H9 (cell line): Measurements from ENCODE around the gene PLD4. TPM values are rescaled to one million over a fixed set of nuclear protein-coding genes. Genes with fewer than 3 reads are reported as not detected.

Experiments
- DNase-seq: peaks from one replicate; pipeline ENCODE4 v3.0.0-alpha.2; 2017
- H2AFZ ChIP-seq: one replicate; pipeline ENCODE4 v1.6.1; 2013; ENCODE audit warnings: mild to moderate bottlenecking, low read length, control low read depth, moderate library complexity
- H2AK5ac ChIP-seq: 2 replicates; pipeline ENCODE4 v1.6.1; 2013; ENCODE audit warnings: low read length, control low read depth, mixed read lengths; ENCODE audit not compliant: insufficient read length
- H2BK120ac ChIP-seq: one replicate; pipeline ENCODE4 v1.6.1; 2013; ENCODE audit warnings: low read depth, mild to moderate bottlenecking, low read length, control low read depth, inconsistent platforms; ENCODE audit not compliant: poor library complexity, severe bottlenecking
- H2BK12ac ChIP-seq: 2 replicates; pipeline ENCODE4 v1.6.1; 2013; ENCODE audit warnings: low read length, control low read depth, mixed read lengths, low read depth; ENCODE audit not compliant: insufficient read length
- H2BK15ac ChIP-seq: 2 replicates; pipeline ENCODE4 v1.6.1; 2013; ENCODE audit warnings: low read depth, low read length, control low read depth
- H2BK20ac ChIP-seq: one replicate; pipeline ENCODE4 v1.6.1; 2013; ENCODE audit warnings: low read depth, mild to moderate bottlenecking, low read length, control low read depth, inconsistent platforms; ENCODE audit not compliant: poor library complexity, severe bottlenecking
- H2BK5ac ChIP-seq: 2 replicates; pipeline ENCODE4 v1.6.1; 2013; ENCODE audit warnings: low read length, control low read depth, mixed read lengths; ENCODE audit not compliant: insufficient read length
- H3K14ac ChIP-seq: 2 replicates; pipeline ENCODE4 v1.6.1; 2013; ENCODE audit warnings: low read length, control low read depth; ENCODE audit not compliant: insufficient read depth
- H3K18ac ChIP-seq: 2 replicates; pipeline ENCODE4 v1.6.1; 2013; ENCODE audit warnings: low read depth, mild to moderate bottlenecking, mixed read lengths, low read length, control low read depth; ENCODE audit not compliant: insufficient read length
- H3K23ac ChIP-seq: 2 replicates; pipeline ENCODE4 v1.6.1; 2013; ENCODE audit warnings: low read length, control low read depth, mixed read lengths, low read depth; ENCODE audit not compliant: insufficient read length
- H3K23me2 ChIP-seq: 2 replicates; pipeline ENCODE4 v1.6.1; 2013; ENCODE audit warnings: low read depth, mild to moderate bottlenecking, mixed read lengths, low read length, control low read depth; ENCODE audit not compliant: insufficient read length, poor library complexity, severe bottlenecking
- H3K27ac ChIP-seq: 2 replicates; pipeline ENCODE4 v1.5.1; 2013; ENCODE audit warnings: low read length, control low read depth, mixed read lengths, low read depth; ENCODE audit not compliant: insufficient read length
- H3K27me3 ChIP-seq: 2 replicates; pipeline ENCODE4 v1.6.1; 2013; ENCODE audit warnings: low read length, control low read depth, inconsistent platforms; ENCODE audit not compliant: insufficient read depth
- H3K4ac ChIP-seq: 2 replicates; pipeline ENCODE4 v1.6.1; 2013; ENCODE audit warnings: low read depth, mild to moderate bottlenecking, control low read depth, inconsistent platforms, low read length, moderate library complexity
- H3K4me1 ChIP-seq: 2 replicates; pipeline ENCODE4 v1.6.1; 2013; ENCODE audit warnings: low read length, control low read depth, inconsistent platforms; ENCODE audit not compliant: insufficient read depth
- H3K4me2 ChIP-seq: 2 replicates; pipeline ENCODE4 v1.6.1; 2013; ENCODE audit warnings: low read length, control low read depth, mixed read lengths; ENCODE audit not compliant: insufficient read length, insufficient read depth
- H3K56ac ChIP-seq: 2 replicates; pipeline ENCODE4 v1.6.1; 2013; ENCODE audit warnings: low read depth, mild to moderate bottlenecking, mixed read lengths, low read length, control low read depth; ENCODE audit not compliant: insufficient read length
- H3K79me1 ChIP-seq: 2 replicates; pipeline ENCODE4 v1.6.1; 2013; ENCODE audit warnings: low read depth, mild to moderate bottlenecking, moderate library complexity, low read length, control low read depth, inconsistent platforms; ENCODE audit not compliant: insufficient read depth, poor library complexity, severe bottlenecking
- H3K79me2 ChIP-seq: 2 replicates; pipeline ENCODE4 v1.6.1; 2013; ENCODE audit warnings: low read length, control low read depth, inconsistent platforms; ENCODE audit not compliant: insufficient read depth
- H3K9ac ChIP-seq: 2 replicates; pipeline ENCODE4 v1.6.1; 2013; ENCODE audit warnings: low read length, control low read depth, mixed read lengths; ENCODE audit not compliant: insufficient read length; ENCODE audit errors: extremely low read depth
- H3K9me3 ChIP-seq: one replicate; pipeline ENCODE4 v1.6.1; 2013; ENCODE audit warnings: low read depth, low read length, inconsistent platforms; ENCODE audit not compliant: control insufficient read depth
- H3T11ph ChIP-seq: one replicate; pipeline ENCODE4 v1.6.1; 2013; ENCODE audit warnings: mild to moderate bottlenecking, low read length, control low read depth, inconsistent platforms
- H4K20me1 ChIP-seq: one replicate; pipeline ENCODE4 v1.6.1; 2013; ENCODE audit not compliant: control insufficient read depth, insufficient read length, insufficient read depth
- H4K5ac ChIP-seq: 2 replicates; pipeline ENCODE4 v1.6.1; 2013; ENCODE audit warnings: low read depth, mild to moderate bottlenecking, mixed read lengths, low read length, control low read depth; ENCODE audit not compliant: insufficient read length
- H4K8ac ChIP-seq: replicated peaks from 2 replicates; pipeline ENCODE4 v1.6.1; 2013; ENCODE audit warnings: low read length, control low read depth, mixed read lengths, low read depth; ENCODE audit not compliant: insufficient read length
- H4K91ac ChIP-seq: 2 replicates; pipeline ENCODE4 v1.6.1; 2013; ENCODE audit warnings: low read depth, mild to moderate bottlenecking, moderate library complexity, mixed read lengths, low read length, control low read depth; ENCODE audit not compliant: insufficient read length
- H3K27ac Mint-ChIP-seq, 3 experiments: 2 replicates in 2 of 3; 3 replicates in 1 of 3; pipeline ENCODE4 v1.8.0; 2020 to 2021; ENCODE audit warnings: mixed read lengths in 3 of 3, mild to moderate bottlenecking in 1 of 3, moderate library complexity in 1 of 3
- H3K27me3 Mint-ChIP-seq: 2 replicates; pipeline ENCODE4 v1.8.0; 2021; ENCODE audit warnings: low read depth, mild to moderate bottlenecking, moderate library complexity, mixed read lengths
- H3K36me3 Mint-ChIP-seq, 3 experiments: 2 replicates in 2 of 3; 3 replicates in 1 of 3; pipeline ENCODE4 v1.8.0; 2020 to 2021; ENCODE audit warnings: low read depth in 3 of 3, mixed read lengths in 3 of 3; ENCODE audit not compliant: insufficient read depth in 1 of 3
- H3K4me1 Mint-ChIP-seq, 2 experiments: 2 replicates each; pipeline ENCODE4 v1.8.0; 2020; ENCODE audit warnings: mixed read lengths in 2 of 2
- H3K4me3 Mint-ChIP-seq, 2 experiments: 2 replicates in 1 of 2; 3 replicates in 1 of 2; pipeline ENCODE4 v1.8.0; 2020 to 2021; ENCODE audit warnings: mild to moderate bottlenecking in 2 of 2, mixed read lengths in 2 of 2, moderate library complexity in 1 of 2
- H3K9me3 Mint-ChIP-seq, 2 experiments: 2 replicates in 1 of 2; 3 replicates in 1 of 2; pipeline ENCODE4 v1.8.0; 2020; ENCODE audit warnings: mild to moderate bottlenecking in 2 of 2, mixed read lengths in 2 of 2, moderate library complexity in 1 of 2
- WGBS: extraction: QIAGEN DNeasy Blood & Tissue Kit; methylation state at CpG from one replicate; pipeline ENCODE4 v1.1.7; 2013; ENCODE audit warnings: missing lambda C conversion rate, low lambda C conversion rate, mixed read lengths; ENCODE audit not compliant: insufficient read length; ENCODE audit errors: extremely low coverage; 5-methylcytosine and 5-hydroxymethylcytosine counted together
- total RNA-seq: library from RNA; stranded (reverse); gene quantifications from 2 replicates; pipeline ENCODE4 v1.2.1, GENCODE V29; 2021
- TF ChIP-seq, protein P1 (sequence below): fragments of 200-600 bp; sonication (generic); conservative IDR thresholded peaks from 3 replicates; pipeline ENCODE4 v1.8.0; 2021; ENCODE audit warnings: antibody characterized with exemption, mild to moderate bottlenecking

PLD4 gene
- total RNA-seq, 1 experiment from 2014 or later: not detected

DNA sequence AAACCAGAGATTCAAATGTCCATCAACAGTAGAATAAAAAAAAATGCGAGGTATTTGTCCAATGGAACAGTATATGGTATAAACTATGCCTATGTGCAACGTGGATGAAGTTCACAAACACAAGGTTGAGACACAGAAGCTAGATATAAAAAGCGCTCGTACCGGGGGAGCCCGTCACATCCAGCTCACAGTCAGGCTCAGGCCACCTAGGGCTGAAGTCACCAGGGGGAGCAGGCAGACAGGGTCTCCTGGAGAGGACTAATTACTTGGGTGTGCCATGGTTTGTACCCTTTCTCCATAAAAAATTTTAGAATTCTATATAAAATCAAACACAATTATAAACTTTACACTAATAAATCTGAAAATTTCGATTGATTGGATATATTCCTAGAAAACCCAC lies 39.9 kb downstream of the PLD4 start:
- peaks cover 6% of the 10 kb centered on the region for H3K23me2 ChIP-seq
- Mint-ChIP-seq H3K27ac (no peak overlapping the region), H3K27me3 (peaks cover 23% of the 10 kb centered on the region), H3K36me3 (no peaks in the 10 kb centered on the region), H3K4me1 (peaks cover 11 to 17% of the 10 kb centered on the region in 2 experiments), H3K9me3 (no peaks in the 10 kb centered on the region), H3K4me3 (no peak overlapping the region)
- H3K18ac ChIP-seq: no peak overlapping the region
- H3K23ac ChIP-seq: no peak overlapping the region
- no peak overlapping the region for H3T11ph ChIP-seq
- H2BK20ac ChIP-seq: no peak overlapping the region
- no CpG with 5 or more reads among the region's 7 CpGs for WGBS
- no peak overlapping the region for H3K4me2 ChIP-seq
- H2BK120ac ChIP-seq: no peak overlapping the region
- no peak overlapping the region for H4K8ac ChIP-seq
- H4K91ac ChIP-seq: no peak overlapping the region
- H2AFZ ChIP-seq: no peak overlapping the region
- H2BK15ac ChIP-seq: no peak overlapping the region
- H3K27me3 ChIP-seq: no peaks in the 10 kb centered on the region; the same call in 1 of the 2 replicates
- TF ChIP-seq, protein P1, sequence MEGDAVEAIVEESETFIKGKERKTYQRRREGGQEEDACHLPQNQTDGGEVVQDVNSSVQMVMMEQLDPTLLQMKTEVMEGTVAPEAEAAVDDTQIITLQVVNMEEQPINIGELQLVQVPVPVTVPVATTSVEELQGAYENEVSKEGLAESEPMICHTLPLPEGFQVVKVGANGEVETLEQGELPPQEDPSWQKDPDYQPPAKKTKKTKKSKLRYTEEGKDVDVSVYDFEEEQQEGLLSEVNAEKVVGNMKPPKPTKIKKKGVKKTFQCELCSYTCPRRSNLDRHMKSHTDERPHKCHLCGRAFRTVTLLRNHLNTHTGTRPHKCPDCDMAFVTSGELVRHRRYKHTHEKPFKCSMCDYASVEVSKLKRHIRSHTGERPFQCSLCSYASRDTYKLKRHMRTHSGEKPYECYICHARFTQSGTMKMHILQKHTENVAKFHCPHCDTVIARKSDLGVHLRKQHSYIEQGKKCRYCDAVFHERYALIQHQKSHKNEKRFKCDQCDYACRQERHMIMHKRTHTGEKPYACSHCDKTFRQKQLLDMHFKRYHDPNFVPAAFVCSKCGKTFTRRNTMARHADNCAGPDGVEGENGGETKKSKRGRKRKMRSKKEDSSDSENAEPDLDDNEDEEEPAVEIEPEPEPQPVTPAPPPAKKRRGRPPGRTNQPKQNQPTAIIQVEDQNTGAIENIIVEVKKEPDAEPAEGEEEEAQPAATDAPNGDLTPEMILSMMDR: no peak
- no peaks in the 10 kb centered on the region for H4K20me1 ChIP-seq
- no peak overlapping the region for H2BK12ac ChIP-seq
- H3K27ac ChIP-seq: no peak overlapping the region
- H2BK5ac ChIP-seq: no peak overlapping the region
- no peak overlapping the region for H3K14ac ChIP-seq
- no peaks in the 10 kb centered on the region for H3K79me2 ChIP-seq
- no peak overlapping the region for H3K9ac ChIP-seq
- no peak overlapping the region for H3K56ac ChIP-seq
- no peaks in the 10 kb centered on the region for H3K9me3 ChIP-seq
- no peak for DNase-seq
- H3K4ac ChIP-seq: no peak overlapping the region
- no peak overlapping the region for H2AK5ac ChIP-seq
- peaks cover 3% of the 10 kb centered on the region; the same call in 1 of the 2 replicates for H3K4me1 ChIP-seq
- no peak overlapping the region for H4K5ac ChIP-seq
- H3K79me1 ChIP-seq: no peaks in the 10 kb centered on the region
